NOMO-1 treated with dmso at 0.1 percent for 144 hours (cell line): ENCODE results near the gene KRTAP1-1.
"Not testable (repeated sequence)": the region's sequence is repeated elsewhere in the genome, so short reads cannot be mapped to it uniquely, and the experiment has no call there.

ENCODE experiments used
- DNase-seq: peaks from one replicate; lab custom pipeline; 2025; ENCODE audit not compliant: unreplicated experiment; lab: John Stamatoyannopoulos, UW

The KRTAP1-1 gene

GRCh38 chr17:41040783-41041571 is at the start of gene KRTAP1-1:
Gene KRTAP1-1, minus strand, starts transcription at chr17:41041450. Its CDS starts 53 bp downstream, at chr17:41041397.
- not testable (repeated sequence) for DNase-seq

GRCh38 chr17:41088760-41089352 is 47.6 kb upstream of the KRTAP1-1 start:
- DNase-seq = not testable (repeated sequence)

- DNase-seq = not testable (repeated sequence)
Measured at GRCh38 chr17:41084100-41084856, 43.0 kb upstream of the KRTAP1-1 start, which contains the start of gene KRTAP4-7. Gene KRTAP4-7, plus strand, starts transcription at chr17:41084150. Its CDS starts 57 bp downstream, at chr17:41084207.

GRCh38 chr17:41083427-41083826 is 42.2 kb upstream of the KRTAP1-1 start:
- DNase-seq = not testable (repeated sequence)

- DNase-seq = no peak
Measured at GRCh38 chr17:41082626-41083025, 41.4 kb upstream of the KRTAP1-1 start.

- no peak for DNase-seq
Measured at GRCh38 chr17:41076788-41077187, 35.5 kb upstream of the KRTAP1-1 start.

- no peak for DNase-seq
Measured at GRCh38 chr17:41073676-41074075, 32.4 kb upstream of the KRTAP1-1 start.

- no peak for DNase-seq
Measured at GRCh38 chr17:41071606-41072360, 30.5 kb upstream of the KRTAP1-1 start.

GRCh38 chr17:41069031-41069430 is 27.8 kb upstream of the KRTAP1-1 start:
- DNase-seq = no peak

- no peak for DNase-seq
Measured at GRCh38 chr17:41067281-41067680, 26.0 kb upstream of the KRTAP1-1 start.

- DNase-seq = no peak
Measured at GRCh38 chr17:41065829-41066624, 24.8 kb upstream of the KRTAP1-1 start, which contains the start of gene KRTAP2-4. Gene KRTAP2-4, minus strand, starts transcription at chr17:41065879. Its CDS starts 34 bp downstream, at chr17:41065845.

- DNase-seq = not testable (repeated sequence)
Measured at GRCh38 chr17:41065016-41065689, 23.9 kb upstream of the KRTAP1-1 start.

GRCh38 chr17:41064301-41064700 is 23.1 kb upstream of the KRTAP1-1 start:
- DNase-seq = no peak

- DNase-seq = no peak
Measured at GRCh38 chr17:41063449-41063848, 22.2 kb upstream of the KRTAP1-1 start.

GRCh38 chr17:41061964-41062363 is 20.7 kb upstream of the KRTAP1-1 start:
- DNase-seq = no peak

GRCh38 chr17:41060052-41060604 is 18.9 kb upstream of the KRTAP1-1 start, which contains the start of gene KRTAP2-3:
Gene KRTAP2-3, minus strand, starts transcription at chr17:41060114. Its CDS starts 64 bp downstream, at chr17:41060050.
- no peak for DNase-seq

- DNase-seq = not testable (repeated sequence)
Measured at GRCh38 chr17:41059276-41060051, 18.2 kb upstream of the KRTAP1-1 start.

- no peak for DNase-seq
Measured at GRCh38 chr17:41058741-41059140, 17.5 kb upstream of the KRTAP1-1 start.
